ENCODE data around the gene MAP3K15.

DNA sequence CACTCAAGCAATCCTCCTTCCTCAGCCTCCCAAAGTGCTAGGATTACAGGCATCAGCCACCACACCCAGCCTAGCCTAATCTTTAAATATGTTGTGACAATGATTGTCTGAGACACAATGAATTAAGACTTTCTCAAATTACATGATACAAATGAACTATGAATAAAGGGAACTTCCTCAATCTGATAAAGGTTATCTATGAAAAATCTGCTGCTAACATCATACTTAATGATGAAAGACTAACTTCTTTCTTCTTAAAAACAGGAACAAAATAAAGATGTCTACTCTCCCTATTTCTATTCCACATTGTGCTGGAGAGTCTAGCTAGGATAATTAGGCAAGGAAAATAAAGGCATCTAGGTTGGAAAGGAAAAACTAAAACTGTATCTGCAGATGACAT lies 111.6 kb downstream of the MAP3K15 start:
- TF ChIP-seq HDGF (IDR thresholded peaks at IDR 0.05; ENCODE audit: borderline replicate concordance) (no peak), FOXK2 (IDR thresholded peaks at IDR 0.05) (no peak), BHLHE40 (IDR thresholded peaks at IDR 0.05; ENCODE audit: borderline replicate concordance) (no peak), TARDBP (IDR thresholded peaks at IDR 0.05) (no peak), SUZ12 (IDR thresholded peaks at IDR 0.05) (no peak), LEF1 (IDR thresholded peaks at IDR 0.05; ENCODE audit: borderline replicate concordance) (no peak), ZNF384 (IDR thresholded peaks at IDR 0.05) (no peak), SP1 (IDR thresholded peaks at IDR 0.05) (no peak), L3MBTL2 (conservative IDR thresholded peaks at IDR 0.05) (no peak), FOXM1 (IDR thresholded peaks at IDR 0.05; ENCODE audit: borderline replicate concordance) (no peak), ELF4 (IDR thresholded peaks at IDR 0.05) (no peak)
- TF ChIP-seq, protein P1, sequence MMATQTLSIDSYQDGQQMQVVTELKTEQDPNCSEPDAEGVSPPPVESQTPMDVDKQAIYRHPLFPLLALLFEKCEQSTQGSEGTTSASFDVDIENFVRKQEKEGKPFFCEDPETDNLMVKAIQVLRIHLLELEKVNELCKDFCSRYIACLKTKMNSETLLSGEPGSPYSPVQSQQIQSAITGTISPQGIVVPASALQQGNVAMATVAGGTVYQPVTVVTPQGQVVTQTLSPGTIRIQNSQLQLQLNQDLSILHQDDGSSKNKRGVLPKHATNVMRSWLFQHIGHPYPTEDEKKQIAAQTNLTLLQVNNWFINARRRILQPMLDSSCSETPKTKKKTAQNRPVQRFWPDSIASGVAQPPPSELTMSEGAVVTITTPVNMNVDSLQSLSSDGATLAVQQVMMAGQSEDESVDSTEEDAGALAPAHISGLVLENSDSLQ (IDR thresholded peaks at IDR 0.05), result no peak

All from HEK293T (cell line).